Activated CD4-positive, CD25-positive, alpha-beta regulatory T cell (primary cell): Measurements from ENCODE around the gene ASCC3.

ENCODE experiments used
- DNase-seq, 4 experiments: peaks; one replicate each; lab custom pipeline; 2025; lab: John Stamatoyannopoulos, UW

The ASCC3 gene

DNA sequence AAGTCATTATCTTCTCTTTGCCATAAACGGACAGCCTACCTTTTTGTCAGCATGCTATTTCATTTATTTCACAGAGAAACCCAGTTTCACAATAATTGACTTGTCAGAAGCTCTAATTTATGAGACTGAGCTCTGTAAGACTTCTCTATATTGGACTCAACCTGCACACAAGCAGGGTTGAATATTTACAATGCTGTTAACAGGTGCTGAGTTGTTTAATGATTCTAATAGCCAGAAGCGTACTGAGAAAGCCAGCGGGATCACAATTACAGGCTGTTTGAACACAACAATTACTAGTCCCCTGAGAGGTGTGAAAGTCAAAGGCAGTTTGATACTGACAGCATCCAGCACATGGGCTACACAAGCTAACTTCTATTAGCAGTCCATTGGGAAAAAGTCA is 288.2 kb downstream of the ASCC3 start:
- no peak for DNase-seq

DNA sequence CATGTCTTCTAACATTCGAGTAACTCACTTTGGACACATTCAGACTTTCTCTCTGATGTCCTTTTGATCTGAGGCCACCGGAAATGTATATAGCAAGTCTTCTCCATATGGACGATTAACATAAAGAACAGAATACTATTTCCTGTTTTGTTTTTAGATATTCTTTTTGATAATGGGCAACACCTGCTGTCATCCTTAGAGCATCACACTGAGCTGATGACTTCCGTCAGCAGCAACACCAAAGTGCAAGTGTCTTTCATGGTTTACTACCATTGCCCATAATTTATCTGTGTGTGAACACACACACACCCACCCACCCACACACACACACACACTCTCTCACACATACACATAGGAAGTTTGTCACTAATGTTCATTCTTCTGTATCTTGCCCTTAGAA is 303.7 kb downstream of the ASCC3 start:
- DNase-seq, result no peak

DNA sequence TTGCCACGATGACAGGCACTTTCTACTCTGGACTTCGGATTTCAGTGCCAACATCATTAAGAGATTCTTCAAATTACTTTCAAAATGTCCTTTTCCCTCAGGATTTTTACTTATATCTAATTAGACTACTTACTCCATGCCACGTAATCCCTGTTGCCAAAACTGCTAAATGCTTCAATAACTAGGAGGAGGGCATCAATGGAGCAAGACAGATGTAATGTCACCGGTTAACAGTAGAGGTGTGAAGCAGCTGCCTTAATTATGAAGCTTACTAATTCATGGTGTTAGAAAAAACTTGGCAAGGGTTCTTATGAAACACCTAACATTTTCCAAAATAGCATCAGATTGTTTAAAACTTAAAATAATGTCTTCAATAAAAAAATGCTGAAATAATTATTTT is 305.2 kb downstream of the ASCC3 start:
- no peak for DNase-seq

DNA sequence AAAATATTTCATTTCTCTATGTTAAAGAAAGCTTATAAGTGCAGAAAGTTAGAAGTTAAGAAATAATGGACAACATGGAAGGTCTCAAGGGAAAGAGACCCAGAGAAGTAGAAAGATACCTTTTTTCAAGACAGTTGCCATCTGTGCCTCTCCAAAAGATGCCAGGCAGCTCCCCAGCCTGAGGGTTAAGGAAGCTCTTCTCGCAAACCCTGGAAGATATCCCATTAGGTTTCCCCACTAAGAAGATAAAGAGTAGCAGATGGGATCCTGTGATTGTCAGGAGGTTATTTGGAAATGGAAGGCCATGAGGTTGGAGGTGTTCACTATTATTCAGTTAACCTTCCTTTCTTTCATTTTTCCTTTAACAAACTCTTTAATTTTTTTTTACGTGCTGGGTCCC is 306.3 kb downstream of the ASCC3 start:
- no peak for DNase-seq

DNA sequence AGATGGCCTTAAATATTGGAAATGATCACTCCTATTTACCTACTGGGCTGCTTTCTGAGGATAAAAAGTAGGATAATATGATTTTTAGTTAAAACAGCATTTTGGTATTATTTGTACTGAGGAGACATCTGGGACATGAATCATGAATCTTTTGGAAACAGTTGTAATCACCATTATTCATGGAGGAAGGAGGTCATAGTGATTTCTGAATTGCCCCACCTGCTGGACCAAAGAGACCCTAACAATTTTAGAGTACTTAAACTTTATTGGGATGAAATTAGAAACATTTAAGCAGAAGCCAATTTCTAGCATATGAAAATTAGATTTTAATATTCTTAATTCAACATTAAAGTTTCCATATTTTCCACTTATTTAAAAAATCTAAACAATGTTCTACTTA is 308.0 kb downstream of the ASCC3 start:
- no peak for DNase-seq

- no peak for DNase-seq
These were observed 312.9 kb downstream of the ASCC3 start for GRCh38 chr6:100568255-100568654.

GRCh38 chr6:100566563-100566962 is 314.6 kb downstream of the ASCC3 start:
- no peak for DNase-seq

DNA sequence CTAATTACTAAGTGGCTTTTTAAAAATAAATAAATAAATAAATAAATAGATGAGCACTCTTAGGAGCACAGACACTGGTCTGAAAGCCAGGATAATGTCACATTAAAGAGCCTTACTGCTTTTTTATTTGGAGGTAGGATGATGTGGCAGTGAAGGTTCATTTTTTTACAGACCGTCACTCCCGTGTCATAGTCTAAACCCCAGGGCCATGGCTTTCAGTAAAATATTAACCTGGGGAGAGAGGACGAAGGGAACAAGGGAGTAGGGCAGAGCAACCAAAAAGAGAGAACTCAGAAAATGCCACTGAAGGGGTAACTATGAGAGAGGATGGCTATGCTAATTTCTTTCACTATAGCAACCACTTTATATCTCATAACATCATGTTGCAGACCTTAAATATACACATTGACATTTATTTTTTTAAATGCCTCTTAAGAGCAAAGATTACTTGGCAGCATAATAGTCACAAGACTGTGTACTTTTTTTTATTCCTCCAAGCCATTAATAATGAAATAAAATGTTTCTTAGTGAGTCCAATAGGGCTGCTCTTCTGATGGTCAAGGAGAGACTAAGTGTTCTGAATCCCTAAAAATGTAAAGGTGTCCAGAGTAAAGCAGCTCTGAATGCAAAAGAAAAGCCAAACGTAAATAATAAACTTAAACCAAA is 315.6 kb downstream of the ASCC3 start:
- no peak for DNase-seq

- DNase-seq, result no peak
These were observed 321.3 kb downstream of the ASCC3 start for GRCh38 chr6:100559859-100560258.

- no peak for DNase-seq
These were observed 326.9 kb downstream of the ASCC3 start for GRCh38 chr6:100554228-100554627.

- DNase-seq, result no peak
These were observed 327.9 kb downstream of the ASCC3 start for GRCh38 chr6:100553243-100553642.

DNA sequence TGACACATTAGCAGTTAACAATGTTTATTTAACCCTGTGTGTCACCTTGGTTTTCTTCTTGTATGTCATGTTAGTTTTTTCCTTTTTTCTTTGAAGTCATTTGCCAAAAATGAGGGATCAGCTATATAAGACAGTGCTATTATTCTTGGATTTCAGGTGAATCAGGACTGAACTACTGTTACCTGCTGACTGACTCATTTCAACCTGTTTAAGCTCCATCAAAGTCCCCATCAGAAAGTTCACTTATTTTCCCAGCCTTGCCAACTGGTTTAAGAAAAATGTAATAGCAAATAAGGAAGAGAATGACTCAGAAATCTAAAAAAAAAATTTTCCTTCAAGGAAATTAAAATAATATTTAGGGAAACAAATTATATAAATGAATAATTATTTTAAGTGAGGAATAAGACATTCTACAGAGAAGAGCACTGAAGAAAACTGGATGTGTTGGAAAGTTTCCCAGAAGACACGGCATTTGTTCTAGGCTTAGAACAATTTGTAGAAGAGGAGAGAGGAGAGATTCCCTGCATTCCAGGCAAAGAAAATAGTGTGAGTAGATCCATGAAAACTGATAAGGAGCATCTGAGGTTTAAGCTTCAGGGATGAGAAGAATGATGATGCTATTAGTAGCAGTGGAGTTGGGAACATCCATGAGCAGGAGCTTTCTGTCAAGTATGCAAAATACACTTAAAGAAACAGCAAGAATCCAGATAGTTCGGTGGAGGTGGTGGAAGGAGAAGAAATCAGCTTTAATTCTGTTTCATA is 331.5 kb downstream of the ASCC3 start:
- DNase-seq, result no peak

- no peak for DNase-seq
These were observed 343.0 kb downstream of the ASCC3 start for GRCh38 chr6:100538086-100538485.

- DNase-seq, result no peak
These were observed 362.5 kb downstream of the ASCC3 start for GRCh38 chr6:100518588-100518987.

DNA sequence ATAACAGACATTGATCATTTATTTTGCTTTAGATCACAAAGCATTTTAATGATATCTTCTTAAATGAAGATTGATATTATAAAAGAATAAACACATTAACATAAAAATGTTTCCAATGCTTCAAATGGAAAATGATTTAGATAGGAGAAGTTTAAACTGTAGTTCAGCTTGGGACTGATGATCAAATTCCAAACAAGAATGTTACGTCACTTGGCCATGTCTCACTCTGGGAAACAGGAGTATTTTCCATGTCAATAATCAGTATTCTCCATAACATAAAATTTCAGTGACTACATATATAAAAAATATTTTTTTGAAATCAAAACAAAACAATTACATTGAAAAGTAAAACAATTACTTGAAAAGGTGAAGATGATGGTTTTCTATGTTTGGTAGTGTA is 363.5 kb downstream of the ASCC3 start:
- no peak for DNase-seq

DNA sequence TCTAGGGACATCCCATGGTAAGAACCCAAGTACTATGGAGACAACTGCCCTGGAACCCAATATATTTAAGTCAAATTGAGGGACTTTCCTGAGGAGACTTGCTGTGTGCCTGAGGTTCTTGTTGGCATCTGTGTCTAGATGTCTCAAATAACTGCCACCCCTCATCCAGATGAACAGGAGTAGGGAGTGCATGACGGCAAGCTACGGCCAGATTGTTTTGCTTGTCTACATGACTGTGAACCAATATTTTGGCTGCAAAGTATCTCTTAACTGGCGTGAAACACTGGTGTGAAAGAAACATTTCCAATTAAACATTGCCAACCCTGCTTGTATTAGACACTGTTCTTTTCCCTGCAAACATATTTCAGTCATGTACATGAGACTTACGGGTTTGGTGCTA is 364.0 kb downstream of the ASCC3 start:
- DNase-seq, result no peak

GRCh38 chr6:100514660-100515059 is 366.5 kb downstream of the ASCC3 start:
- DNase-seq, result no peak

DNA sequence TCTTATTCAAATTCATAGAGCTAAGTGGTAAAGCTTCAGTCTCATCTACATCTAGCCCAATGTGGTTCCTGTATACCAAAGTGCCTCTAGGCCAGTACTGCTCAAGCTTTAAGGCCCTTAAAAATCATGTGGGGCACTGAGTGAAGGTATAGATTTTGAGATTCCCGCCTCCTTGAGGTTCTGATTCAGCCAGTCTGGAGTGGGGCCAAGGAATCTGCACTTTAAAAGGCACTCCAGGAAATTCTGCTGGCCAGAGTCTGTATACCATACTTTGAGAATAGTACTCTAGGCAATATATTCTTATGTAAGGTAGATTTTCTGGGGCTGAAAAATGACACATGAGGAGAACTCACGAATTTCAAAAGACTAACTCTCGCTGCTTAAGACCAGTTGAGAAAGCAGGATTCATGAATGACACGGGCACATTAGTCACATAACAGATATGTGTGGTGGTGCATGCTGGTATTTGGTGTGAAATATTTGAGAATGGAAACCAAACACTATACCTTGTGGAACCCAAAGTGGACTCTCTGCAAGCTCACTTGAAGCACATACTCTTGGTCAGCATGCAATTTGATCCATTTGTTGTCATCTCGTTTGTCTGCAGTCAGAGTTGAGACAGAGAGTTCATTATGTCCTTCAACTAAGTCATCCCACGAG is 368.8 kb downstream of the ASCC3 start:
- DNase-seq, result no peak

GRCh38 chr6:100509101-100509500 is 372.0 kb downstream of the ASCC3 start:
- DNase-seq, result no peak

GRCh38 chr6:100506651-100507050 is 374.5 kb downstream of the ASCC3 start:
- DNase-seq, result no peak

GRCh38 chr6:100504786-100505737 is 376.1 kb downstream of the ASCC3 start:
- DNase-seq, result no peak

GRCh38 chr6:100503043-100503705 is 378.0 kb downstream of the ASCC3 start:
- no peak for DNase-seq
